ENCODE data around the gene TYROBP.
"Not testable (repeated sequence)": the region's sequence is repeated elsewhere in the genome, so short reads cannot be mapped to it uniquely, and the experiment has no call there.

Gene TYROBP

GRCh38 chr19:35932291-35932936 is 24.3 kb upstream of the TYROBP start:
- no peak for DNase-seq (ENCODE audit: extremely low read depth in 1 of 2, low read depth in 1 of 2)

DNA sequence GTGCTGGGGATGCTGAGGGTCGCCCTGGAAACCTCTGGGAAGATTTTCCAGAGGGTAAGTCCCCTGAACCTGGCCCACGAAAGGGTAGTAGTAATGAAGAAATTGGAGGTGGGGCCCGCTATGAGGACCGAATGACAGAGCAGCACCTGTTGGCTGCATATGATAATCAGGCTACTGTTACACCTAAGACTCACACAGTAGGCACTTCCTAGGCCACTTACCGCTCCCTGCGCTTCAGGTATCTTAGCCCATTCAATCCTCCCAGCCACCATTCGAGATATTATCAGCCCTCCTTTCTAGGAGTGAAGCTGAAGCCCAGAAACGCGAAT is 23.7 kb upstream of the TYROBP start:
- no peak for DNase-seq (ENCODE audit: extremely low read depth in 1 of 2, low read depth in 1 of 2)

DNA sequence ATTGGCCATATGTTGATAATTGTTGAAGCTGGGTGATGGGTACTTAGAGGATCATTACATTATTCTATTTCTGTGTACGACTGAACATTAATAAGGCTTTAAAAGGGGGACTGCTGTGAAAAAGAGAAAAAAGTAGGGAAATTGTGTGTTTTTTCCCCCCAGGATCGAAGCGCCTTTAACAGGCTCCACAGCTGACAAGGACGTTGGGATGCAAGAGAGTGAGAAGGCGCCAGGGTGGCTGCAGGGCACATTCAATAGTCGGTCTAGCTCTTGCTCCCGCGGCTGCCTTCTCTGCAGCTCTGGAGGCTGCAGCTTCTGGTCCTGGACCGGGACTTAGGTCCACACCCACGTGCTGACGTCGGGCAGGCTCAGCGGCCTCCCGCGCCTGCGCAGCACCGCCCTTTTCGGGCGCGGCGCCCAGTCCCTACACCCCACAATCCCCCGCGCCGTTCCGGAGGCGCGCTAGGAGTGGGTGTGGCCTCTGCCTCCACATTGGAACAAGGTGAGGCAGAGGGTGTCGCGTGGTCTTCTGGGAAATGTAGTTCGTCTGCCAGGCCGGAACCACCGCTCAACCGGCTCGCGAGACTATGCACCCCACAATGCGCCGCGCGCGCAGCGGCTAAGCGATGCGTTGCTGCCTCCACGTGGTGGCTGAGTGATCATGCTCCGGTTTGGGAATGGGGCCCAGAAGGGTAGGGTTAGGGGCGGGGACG is 23.2 kb upstream of the TYROBP start:
- DNase-seq (ENCODE audit: extremely low read depth in 1 of 2, low read depth in 1 of 2), result peak; percentile 96 to 99

GRCh38 chr19:35929876-35930275 is 21.8 kb upstream of the TYROBP start:
- no peak for DNase-seq (ENCODE audit: extremely low read depth in 1 of 2, low read depth in 1 of 2)

GRCh38 chr19:35928507-35928906 is 20.4 kb upstream of the TYROBP start:
- no peak for DNase-seq (ENCODE audit: extremely low read depth in 1 of 2, low read depth in 1 of 2)

GRCh38 chr19:35925501-35925900 is 17.4 kb upstream of the TYROBP start:
- no peak for DNase-seq (ENCODE audit: extremely low read depth in 1 of 2, low read depth in 1 of 2)

- DNase-seq (ENCODE audit: extremely low read depth in 1 of 2, low read depth in 1 of 2), result no peak
Measured at GRCh38 chr19:35921012-35921411, 12.9 kb upstream of the TYROBP start.

DNA sequence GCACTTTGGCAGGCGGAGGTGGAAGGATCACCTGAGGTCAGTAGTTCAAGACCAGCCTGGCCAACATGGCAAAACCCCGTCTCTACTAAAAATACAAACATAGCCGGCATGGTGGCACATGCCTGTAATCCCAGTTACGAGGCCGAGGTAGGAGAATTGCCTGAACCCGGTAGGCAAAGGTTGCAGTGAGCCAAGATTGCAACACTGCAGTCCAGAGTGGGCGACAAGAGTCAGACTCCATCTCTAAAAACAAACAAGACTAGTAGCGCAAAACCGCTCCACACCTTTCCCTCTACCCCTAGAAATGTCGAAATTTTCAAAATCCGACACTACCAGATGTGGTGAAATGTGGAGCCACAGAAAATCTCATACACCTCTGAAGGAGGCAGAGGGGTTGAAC is 11.2 kb upstream of the TYROBP start:
- DNase-seq (ENCODE audit: extremely low read depth in 1 of 2, low read depth in 1 of 2), result no peak

- no peak for DNase-seq (ENCODE audit: extremely low read depth in 1 of 2, low read depth in 1 of 2)
Measured at GRCh38 chr19:35915443-35915842, 7.3 kb upstream of the TYROBP start.

GRCh38 chr19:35913589-35913988 is 5.5 kb upstream of the TYROBP start:
- no peak for DNase-seq (ENCODE audit: extremely low read depth in 1 of 2, low read depth in 1 of 2)

- DNase-seq (ENCODE audit: extremely low read depth in 1 of 2, low read depth in 1 of 2), result no peak
Measured at GRCh38 chr19:35911790-35912189, 3.7 kb upstream of the TYROBP start.

- no peak for DNase-seq (ENCODE audit: extremely low read depth in 1 of 2, low read depth in 1 of 2)
Measured at GRCh38 chr19:35911173-35911572, 3.1 kb upstream of the TYROBP start.

GRCh38 chr19:35910355-35910754 is 2.3 kb upstream of the TYROBP start:
- not testable (repeated sequence) for DNase-seq (ENCODE audit: extremely low read depth in 1 of 2, low read depth in 1 of 2)

GRCh38 chr19:35909684-35910035 is 1.6 kb upstream of the TYROBP start:
- DNase-seq (ENCODE audit: extremely low read depth in 1 of 2, low read depth in 1 of 2), result no peak

DNA sequence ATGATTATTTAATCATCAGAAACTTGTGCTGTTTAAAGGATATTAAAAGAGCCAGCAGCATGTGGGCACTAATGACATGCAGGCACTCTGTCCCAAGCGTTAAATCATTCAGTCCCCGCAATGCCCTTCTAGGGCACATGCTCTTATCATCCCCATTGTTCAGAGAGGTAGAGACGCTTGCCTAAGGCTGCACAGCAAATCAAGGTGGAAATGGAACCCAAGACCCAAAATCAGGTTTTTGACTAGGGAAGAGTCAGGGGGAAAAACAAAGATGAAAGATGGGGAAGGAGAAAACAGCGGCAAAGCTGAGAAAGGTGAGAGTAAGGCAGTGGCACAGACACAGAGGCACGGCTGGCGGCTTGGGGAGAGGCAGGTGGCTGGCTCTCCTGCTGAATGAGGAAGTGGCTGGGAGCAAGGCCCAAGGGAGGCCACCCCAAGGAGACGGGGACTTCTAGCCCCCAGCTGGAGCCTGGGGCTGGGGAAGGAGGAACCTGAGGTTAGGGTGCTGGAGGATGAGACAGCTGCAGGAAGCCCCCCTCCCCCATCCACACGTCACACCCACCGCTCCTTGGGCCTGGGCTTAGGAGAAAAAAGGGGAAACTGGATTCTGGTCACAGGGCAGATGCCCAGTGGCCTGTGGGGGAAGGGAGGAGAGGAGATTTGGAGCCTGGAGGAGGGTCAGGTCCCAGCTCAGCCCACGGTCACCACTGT is 1.0 kb upstream of the TYROBP start:
- DNase-seq (ENCODE audit: extremely low read depth in 1 of 2, low read depth in 1 of 2), result no peak

GRCh38 chr19:35907377-35907745 is 734 bp downstream of the TYROBP start:
- no peak for DNase-seq (ENCODE audit: extremely low read depth in 1 of 2, low read depth in 1 of 2)

DNA sequence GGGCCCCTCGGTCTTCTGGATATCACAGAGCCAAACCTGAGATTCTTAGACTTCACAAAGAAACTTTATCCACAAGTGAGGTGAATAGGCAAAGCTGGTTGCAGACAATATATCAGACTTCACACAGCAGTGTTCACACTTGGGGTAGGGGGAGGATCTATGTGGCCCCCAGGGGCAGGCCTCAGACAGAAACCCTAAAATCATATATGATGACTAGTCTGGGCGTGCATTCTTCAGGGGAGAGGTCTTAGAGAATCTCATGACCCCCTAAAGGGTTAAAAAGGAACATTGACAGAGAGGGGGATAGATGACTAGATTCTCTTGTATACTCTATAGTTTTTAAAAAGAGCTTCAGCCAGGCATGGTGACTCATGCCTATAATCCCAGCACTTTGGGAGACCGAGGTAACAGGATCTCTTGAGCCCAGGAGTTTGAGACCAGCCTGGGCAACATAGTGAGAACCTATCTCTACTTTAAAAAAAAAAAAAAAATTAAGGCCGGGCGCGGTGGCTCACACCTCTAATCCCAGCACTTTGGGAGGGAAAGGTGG is 2.8 kb downstream of the TYROBP start:
- no peak for DNase-seq (ENCODE audit: extremely low read depth in 1 of 2, low read depth in 1 of 2)

- DNase-seq (ENCODE audit: extremely low read depth in 1 of 2, low read depth in 1 of 2), result no peak
Measured at GRCh38 chr19:35904311-35905068, 3.6 kb downstream of the TYROBP start.

DNA sequence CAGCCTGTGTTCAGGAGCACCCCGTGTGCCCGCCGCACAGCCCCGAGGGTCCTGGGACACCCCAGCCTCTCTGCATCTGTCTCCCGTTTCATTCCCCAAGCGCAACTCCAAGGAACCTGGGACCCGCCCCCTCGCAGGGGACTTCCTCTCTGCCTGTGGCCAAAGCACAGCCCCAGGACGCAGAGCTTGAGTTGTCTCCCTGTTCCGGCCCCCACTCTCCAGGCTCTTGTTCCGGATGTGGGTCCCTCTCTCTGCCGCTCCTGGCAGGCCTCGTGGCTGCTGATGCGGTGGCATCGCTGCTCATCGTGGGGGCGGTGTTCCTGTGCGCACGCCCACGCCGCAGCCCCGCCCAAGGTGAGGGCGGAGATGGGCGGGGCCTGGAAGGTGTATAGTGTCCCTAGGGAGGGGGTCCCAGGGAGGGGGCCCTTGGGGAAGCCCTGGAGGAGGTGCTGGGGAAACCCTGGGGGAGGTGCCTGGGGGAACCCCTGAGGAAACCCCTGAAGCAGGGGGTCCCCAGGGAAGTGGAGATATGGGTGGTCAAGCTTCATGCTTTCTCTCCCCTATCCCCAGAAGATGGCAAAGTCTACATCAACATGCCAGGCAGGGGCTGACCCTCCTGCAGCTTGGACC is 4.4 kb downstream of the TYROBP start:
- peak; percentile 78 to 85 for DNase-seq (ENCODE audit: extremely low read depth in 1 of 2, low read depth in 1 of 2)

DNA sequence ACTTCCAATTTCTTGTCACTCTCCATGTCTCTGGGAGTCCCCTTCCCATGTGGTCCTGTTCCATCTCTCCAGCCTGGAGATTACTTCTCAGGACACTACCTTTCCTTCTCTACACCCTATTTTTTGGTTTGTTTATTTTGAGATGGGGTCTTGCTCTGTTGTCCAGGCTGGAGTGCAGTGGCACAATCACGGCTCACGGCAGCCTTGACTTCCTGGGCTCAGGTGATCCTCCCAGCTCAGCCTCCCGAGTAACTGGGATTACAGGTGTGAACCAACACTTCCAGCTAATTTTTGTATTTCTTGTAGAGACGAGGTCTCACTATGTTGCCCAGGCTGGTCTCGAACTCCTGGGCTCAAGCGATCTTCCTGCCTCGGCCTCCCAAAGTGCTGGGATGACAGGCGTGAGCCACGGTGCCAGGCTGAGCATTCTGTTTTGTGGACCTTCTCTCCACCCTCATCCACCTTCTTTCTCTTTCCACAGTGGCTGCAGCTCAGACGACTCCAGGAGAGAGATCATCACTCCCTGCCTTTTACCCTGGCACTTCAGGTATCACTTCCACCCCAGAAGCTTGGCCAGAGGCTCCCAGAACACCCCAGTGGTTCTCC is 5.1 kb downstream of the TYROBP start:
- DNase-seq (ENCODE audit: extremely low read depth in 1 of 2, low read depth in 1 of 2), result no peak
